ENCODE data around the gene CELF4. TPM values are rescaled to one million over a fixed set of nuclear protein-coding genes. Genes with fewer than 3 reads are reported as not detected.

The CELF4 gene
- total RNA-seq, 1 experiment from 2014 or later: not detected

- intact Hi-C loops (cut with micrococcal nuclease; ENCODE audit: unreplicated experiment): no loop called here
- in situ Hi-C loops (cut with HindIII; ENCODE audit: low pct_unique_long_range_greater_than_20kb, low sequenced_read_pairs): no loop called here
- Histone ChIP-seq H3K36me3 (ENCODE audit: control insufficient read depth, insufficient read depth, low read length) (no peaks in the 10 kb centered on the region), H3K27ac (ENCODE audit: low read length) (no peak overlapping the region), H3K4me3 (ENCODE audit: low read depth in 2 of 2, low read length in 2 of 2) (no peak overlapping the region), H3K27me3 (ENCODE audit: control insufficient read depth, insufficient read depth, low read length) (no peaks in the 10 kb centered on the region), H3K4me1 (ENCODE audit: control insufficient read depth, insufficient read depth, low read length) (no peaks in the 10 kb centered on the region), H3K9me3 (ENCODE audit: control insufficient read depth, insufficient read depth, low read depth, low read length) (no peaks in the 10 kb centered on the region)
- BruUV-seq (replicated peaks): no TSS peak
- ChIA-PET CTCF (no interaction called here), POLR2A (no interaction called here)
- no peak for ATAC-seq
- TF ChIP-seq POLR2AphosphoS5 (IDR thresholded peaks at IDR 0.05; ENCODE audit: low read depth, low read length): no peak
- TF ChIP-seq SIN3A (IDR thresholded peaks at IDR 0.05; ENCODE audit: borderline replicate concordance, insufficient read depth, low read depth, low read length): no peak
- TF ChIP-seq REST (IDR thresholded peaks at IDR 0.05; ENCODE audit: insufficient read depth in 1 of 2, low read depth in 2 of 2, low read length in 1 of 2): no peak
- no peak for DNase-seq (ENCODE audit: low read depth, low spot score)
These were observed 164.8 kb downstream of the CELF4 start for GRCh38 chr18:37400802-37401201.

- Histone ChIP-seq H3K36me3 (ENCODE audit: control insufficient read depth, insufficient read depth, low read length) (no peaks in the 10 kb centered on the region), H3K4me1 (ENCODE audit: control insufficient read depth, insufficient read depth, low read length) (no peaks in the 10 kb centered on the region), H3K9me3 (ENCODE audit: control insufficient read depth, insufficient read depth, low read depth, low read length) (no peaks in the 10 kb centered on the region), H3K4me3 (ENCODE audit: low read depth in 2 of 2, low read length in 2 of 2) (no peak overlapping the region), H3K27me3 (ENCODE audit: control insufficient read depth, insufficient read depth, low read length) (no peaks in the 10 kb centered on the region), H3K27ac (ENCODE audit: low read length) (no peak overlapping the region)
- BruUV-seq (replicated peaks): no TSS peak
- CTCF ChIA-PET: no interaction called here
- in situ Hi-C loops (cut with HindIII; ENCODE audit: low pct_unique_long_range_greater_than_20kb, low sequenced_read_pairs): no loop called here
- TF ChIP-seq SIN3A (IDR thresholded peaks at IDR 0.05; ENCODE audit: borderline replicate concordance, insufficient read depth, low read depth, low read length) (no peak), POLR2AphosphoS5 (IDR thresholded peaks at IDR 0.05; ENCODE audit: low read depth, low read length) (no peak), TCF7L2 (IDR thresholded peaks at IDR 0.05; ENCODE audit: low read depth, low read length) (no peak), CTCF (IDR thresholded peaks at IDR 0.05) (no peak), REST (IDR thresholded peaks at IDR 0.05; ENCODE audit: insufficient read depth in 1 of 2, low read depth in 2 of 2, low read length in 1 of 2) (no peak)
- DNase-seq (ENCODE audit: low read depth, low spot score): no peak
- intact Hi-C loops (cut with micrococcal nuclease; ENCODE audit: unreplicated experiment): no loop called here
- no peak for ATAC-seq
- POLR2A ChIA-PET: no interaction called here
These were observed 167.2 kb downstream of the CELF4 start for GRCh38 chr18:37398248-37398920.
